GM12878 (cell line): ENCODE measurements around the gene PRLH. TPM values are rescaled to one million over a fixed set of nuclear protein-coding genes. Genes with fewer than 3 reads are reported as not detected.
A peak's percentile ranks its signal among the peaks of the same experiment; 100 is the strongest.

Experiments
- ATAC-seq: fragments of 200-7000 bp; cut with Tn5 transposase; 3 replicates; pipeline ENCODE4 v1.9.1; 2020; ENCODE audit warnings: mild to moderate bottlenecking, moderate library complexity
- BruUV-seq: library from RNA; stranded (reverse); fragments of 400-500 nt; replicated peaks from 2 replicates; lab custom pipeline; 2021; lab: Mats Ljungman, UMichigan
- CTCF ChIA-PET: fragments of 300-600 bp; sonication (Branson Sonifier 250); formaldehyde crosslinking; extraction: SDS; loops from one replicate; lab custom pipeline; 2021; ENCODE audit warnings: inconsistent platforms; lab: Yijun Ruan, JAX
- POLR2A ChIA-PET: fragments of 350-600 bp; formaldehyde crosslinking; extraction: SDS; loops from one replicate; lab custom pipeline; 2021; ENCODE audit warnings: inconsistent platforms; lab: Charles Lee
- RAD21 ChIA-PET: fragments of 300-600 bp; sonication (Branson Sonifier 250); formaldehyde crosslinking; loops from one replicate; lab custom pipeline; 2023; ENCODE audit warnings: antibody characterized with exemption; ENCODE audit not compliant: unreplicated experiment; lab: Charles Lee
- SMC1A ChIA-PET: fragments of 300-600 bp; sonication (Branson Sonifier 250); formaldehyde crosslinking; loops from one replicate; lab custom pipeline; 2023; ENCODE audit not compliant: unreplicated experiment, uncharacterized antibody; lab: Charles Lee
- DNase-seq: peaks from one replicate; pipeline ENCODE4 v3.0.0-alpha.2; 2011; ENCODE audit warnings: low read depth, low spot score
- FAIRE-seq: peaks from 3 replicates; lab custom pipeline; 2011; peaks lifted over from hg19 to GRCh38; lab: Jason Lieb, UNC
- H2AFZ ChIP-seq: 2 replicates; pipeline ENCODE4 v1.6.0; 2011; ENCODE audit warnings: low read depth, low read length, control low read depth; ENCODE audit not compliant: control insufficient read depth
- H3K27ac ChIP-seq: 2 replicates; pipeline ENCODE4 v1.5.1; 2011; ENCODE audit warnings: control low read depth; ENCODE audit not compliant: control insufficient read depth, insufficient read depth
- H3K27me3 ChIP-seq, 2 experiments: replicated peaks in 1 of 2; 2 replicates each; pipeline versions ENCODE4 v1.6.0 to v1.6.1; 2011; ENCODE audit warnings: low read length in 1 of 2; ENCODE audit not compliant: control insufficient read depth in 2 of 2, insufficient read depth in 2 of 2
- H3K36me3 ChIP-seq, 2 experiments: 2 replicates each; pipeline ENCODE4 v1.5.1; 2011; ENCODE audit warnings: low read length in 1 of 2; ENCODE audit not compliant: control insufficient read depth in 2 of 2, insufficient read depth in 2 of 2
- H3K4me1 ChIP-seq: 2 replicates; pipeline ENCODE4 v1.6.1; 2011; ENCODE audit warnings: mild to moderate bottlenecking, low read length, moderate library complexity, mixed read lengths; ENCODE audit not compliant: control insufficient read depth, insufficient read depth
- H3K4me2 ChIP-seq: 2 replicates; pipeline ENCODE4 v1.6.0; 2011; ENCODE audit warnings: control low read depth; ENCODE audit not compliant: control insufficient read depth, insufficient read depth
- H3K4me3 ChIP-seq: fragments of 200-600 bp; sonication (generic); 2 replicates; pipeline ENCODE4 v1.5.1; 2016
- H3K79me2 ChIP-seq: 2 replicates; pipeline ENCODE4 v1.6.0; 2011; ENCODE audit warnings: low read length; ENCODE audit not compliant: control insufficient read depth, insufficient read depth
- H3K9ac ChIP-seq: 2 replicates; pipeline ENCODE4 v1.8.0; 2011; ENCODE audit warnings: low read length, control low read depth, mixed read lengths; ENCODE audit not compliant: control insufficient read depth, insufficient read depth
- H3K9me3 ChIP-seq: replicated peaks from 3 replicates; pipeline ENCODE4 v1.5.1; 2011; ENCODE audit warnings: mild to moderate bottlenecking, low read length; ENCODE audit not compliant: control insufficient read depth, insufficient read depth
- H4K20me1 ChIP-seq: 2 replicates; pipeline ENCODE4 v1.6.0; 2011; ENCODE audit not compliant: control insufficient read depth, insufficient read depth
- ASH2L ChIP-seq: fragments of 300-600, 200-600 bp; sonication (generic); IDR thresholded peaks from 2 replicates; pipeline ENCODE4 v1.6.1; 2017; ENCODE audit warnings: low read depth, mild to moderate bottlenecking, borderline replicate concordance
- BHLHE40 ChIP-seq, 2 experiments: fragments of 450-650 bp in 1 of 2; IDR thresholded peaks; 2 replicates each; pipeline ENCODE4 v1.6.1; 2011 to 2017; ENCODE audit warnings: low read depth in 2 of 2, borderline replicate concordance in 1 of 2, improper control_type of control experiment in 1 of 2, low read length in 1 of 2, mild to moderate bottlenecking in 1 of 2
- CTCF ChIP-seq, 3 experiments: IDR thresholded peaks in 2 of 3; conservative IDR thresholded peaks in 1 of 3; 2 replicates each; pipeline ENCODE4 v1.5.1; 2011; ENCODE audit warnings: low read depth in 3 of 3, low read length in 3 of 3, mild to moderate bottlenecking in 3 of 3, control low read depth in 2 of 3, moderate library complexity in 2 of 3, inconsistent platforms in 1 of 3, mixed read lengths in 1 of 3; ENCODE audit not compliant: control insufficient read depth in 2 of 3, insufficient read depth in 1 of 3; ENCODE audit errors: extremely low read depth in 1 of 3
- E4F1 ChIP-seq: fragments of 450-650 bp; IDR thresholded peaks from 2 replicates; pipeline ENCODE4 v1.6.1; 2018; ENCODE audit warnings: borderline replicate concordance, mild to moderate bottlenecking; ENCODE audit not compliant: partially characterized antibody
- EP300 ChIP-seq, 2 experiments: fragments of 150-350 bp in 1 of 2; IDR thresholded peaks; 2 replicates each; pipeline ENCODE4 v1.6.1; 2011 to 2012; ENCODE audit warnings: low read depth in 2 of 2, low read length in 2 of 2, borderline replicate concordance in 1 of 2, improper control_type of control experiment in 1 of 2, inconsistent platforms in 1 of 2; ENCODE audit not compliant: control insufficient read depth in 1 of 2
- MXI1 ChIP-seq: fragments of 150-350 bp; IDR thresholded peaks from 2 replicates; pipeline ENCODE4 v1.6.1; 2011; ENCODE audit warnings: low read depth, mild to moderate bottlenecking, inconsistent platforms, low read length, improper control_type of control experiment
- RAD21 ChIP-seq: IDR thresholded peaks from 2 replicates; pipeline ENCODE4 v1.6.1; 2011; ENCODE audit warnings: mild to moderate bottlenecking, low read depth, low read length, moderate library complexity; ENCODE audit not compliant: insufficient read depth
- RUNX3 ChIP-seq: IDR thresholded peaks from 2 replicates; pipeline ENCODE4 v1.6.1; 2012; ENCODE audit warnings: low read length, inconsistent platforms
- SMC3 ChIP-seq: IDR thresholded peaks from 2 replicates; pipeline ENCODE4 v1.6.1; 2011; ENCODE audit warnings: low read length, improper control_type of control experiment, borderline replicate concordance
- SREBF2 ChIP-seq: IDR thresholded peaks from 2 replicates; pipeline ENCODE4 v1.6.1; 2012; ENCODE audit warnings: mild to moderate bottlenecking, low read length
- STAT3 ChIP-seq: IDR thresholded peaks from 2 replicates; pipeline ENCODE4 v1.6.1; 2011; ENCODE audit warnings: low read depth, low read length, improper control_type of control experiment
- TCF12 ChIP-seq: IDR thresholded peaks from 2 replicates; pipeline ENCODE4 v1.6.1; 2011; ENCODE audit warnings: low read depth, mild to moderate bottlenecking, low read length
- WGBS: methylation state at CpG from one replicate; pipeline ENCODE4 v1.1.6; 2016; ENCODE audit warnings: low lambda C conversion rate; ENCODE audit not compliant: insufficient replicate concordance, insufficient coverage; ENCODE audit errors: missing lambda C conversion rate; 5-methylcytosine and 5-hydroxymethylcytosine counted together
- in situ Hi-C: fragments of 300-500 bp; cut with MboI; formaldehyde crosslinking; loops from 9 replicates; pipeline ENCODE4 v1.14.3; 2018; ENCODE audit warnings: mixed read lengths
- intact Hi-C: fragments of 100-400 bp; cut with micrococcal nuclease; formaldehyde crosslinking; loops from one replicate; pipeline ENCODE4 v1.14.2; 2022; ENCODE audit not compliant: unreplicated experiment
- polyA plus RNA-seq, 11 experiments: library from polyadenylated mRNA; depleted of rRNA in 4 of 11; unstranded in 6 of 11; stranded (reverse) in 5 of 11; fragments of >200 nt; fragmentation: Nextera tagmentation in 4 of 11; fragmentation: Illumina TruSeq in 1 of 11; extraction: Ambion mirVana in 4 of 11; extraction: Trizol in 1 of 11; gene quantifications; 1 replicate in 1 of 11; 2 replicates in 10 of 11; pipeline versions ENCODE4 v1.2.1 to v1.2.3, GENCODE V29; 2011 to 2016; ENCODE audit warnings: inconsistent platforms in 2 of 11, missing spikeins in 2 of 11, low read depth in 1 of 11
- total RNA-seq, 4 experiments: library from RNA; depleted of rRNA in 3 of 4; stranded (reverse); fragments of >200 nt in 3 of 4; fragmentation: Illumina TruSeq in 1 of 4; extraction: Trizol in 1 of 4; gene quantifications; 2 replicates each; pipeline versions ENCODE4 v1.2.1 to v1.2.3, GENCODE V29; 2013 to 2021
- TF ChIP-seq, protein P1 (sequence below): fragments of 450-650 bp; IDR thresholded peaks from 2 replicates; pipeline ENCODE4 v1.6.1; 2017; ENCODE audit warnings: mild to moderate bottlenecking, moderate library complexity

The PRLH gene
- total and polyA plus RNA-seq, 10 of the 15 experiments (the other 5 are each of a cell fraction or from before 2014, with no cell fraction given) = not detected

GRCh38 chr2:237600205-237600846 is 34.0 kb downstream of the PRLH start:
- in situ Hi-C loops (no loop called here), intact Hi-C loops (no loop called here)
- Histone ChIP-seq H3K4me3 (no peak overlapping the region), H3K27ac (no peak overlapping the region), H2AFZ (peak overlapping the region; percentile 16; the same call in 1 of the 2 replicates), H3K9ac (no peak overlapping the region), H3K27me3 (no peaks in the 10 kb centered on the region; a peak in 1 of 4 replicates), H3K4me2 (no peak overlapping the region), H3K9me3 (no peaks in the 10 kb centered on the region), H3K79me2 (no peaks in the 10 kb centered on the region), H4K20me1 (no peaks in the 10 kb centered on the region), H3K36me3 (no peaks in the 10 kb centered on the region), H3K4me1 (peaks cover 8% of the 10 kb centered on the region)
- RAD21 ChIA-PET = interaction anchor here (1.1 to 1.6 kb wide), 7 partner anchors 9 to 91 kb away, joined by 3 to 6 read pairs (median 4); no protein-coding TSS in a partner anchor
- no peak for FAIRE-seq
- no peak for DNase-seq
- 53% methylated on average over 16 of the region's 16 CpGs for WGBS
- SMC1A ChIA-PET = interaction anchor here (0.5 to 2.1 kb wide), 9 partner anchors 8 to 97 kb away, joined by 3 to 7 read pairs (median 3); partner anchors contain the start of gene RAB17
- CTCF ChIA-PET = interaction anchor here (0.9 to 2.8 kb wide), 9 partner anchors 13 to 174 kb away, joined by 3 to 11 read pairs (median 3); no protein-coding TSS in a partner anchor
- POLR2A ChIA-PET = interaction anchor here (0.9 to 1.5 kb wide), 6 partner anchors 10 to 96 kb away, joined by 3 to 6 read pairs (median 4); no protein-coding TSS in a partner anchor
- ATAC-seq = peak; percentile 39
- no TSS peak for BruUV-seq
- TF ChIP-seq SREBF2 (no peak), ASH2L (no peak), SMC3 (no peak), BHLHE40 (IDR thresholded peaks at IDR 0.05; ENCODE audit: borderline replicate concordance in 1 of 2, low read depth in 2 of 2, low read length in 1 of 2) (peak in 1 of 2 experiments; percentile 25; a peak in 1 of 4 replicates), RAD21 (peak; percentile 30; the same call in 1 of the 2 replicates), EP300 (IDR thresholded peaks at IDR 0.05; ENCODE audit: borderline replicate concordance in 1 of 2, control insufficient read depth in 1 of 2, low read depth in 2 of 2, low read length in 2 of 2) (no peak), CTCF (IDR thresholded peaks at IDR 0.05 in 2 of 3, conservative IDR thresholded peaks at IDR 0.05 in 1 of 3; ENCODE audit: control insufficient read depth in 2 of 3, extremely low read depth in 1 of 3, insufficient read depth in 1 of 3, low read depth in 3 of 3, low read length in 3 of 3) (peak in 1 of 3 experiments; percentile 17; a peak in 1 of 6 replicates), MXI1 (no peak), E4F1 (no peak), TCF12 (no peak), RUNX3 (no peak), STAT3 (no peak)
- TF ChIP-seq, protein P1, sequence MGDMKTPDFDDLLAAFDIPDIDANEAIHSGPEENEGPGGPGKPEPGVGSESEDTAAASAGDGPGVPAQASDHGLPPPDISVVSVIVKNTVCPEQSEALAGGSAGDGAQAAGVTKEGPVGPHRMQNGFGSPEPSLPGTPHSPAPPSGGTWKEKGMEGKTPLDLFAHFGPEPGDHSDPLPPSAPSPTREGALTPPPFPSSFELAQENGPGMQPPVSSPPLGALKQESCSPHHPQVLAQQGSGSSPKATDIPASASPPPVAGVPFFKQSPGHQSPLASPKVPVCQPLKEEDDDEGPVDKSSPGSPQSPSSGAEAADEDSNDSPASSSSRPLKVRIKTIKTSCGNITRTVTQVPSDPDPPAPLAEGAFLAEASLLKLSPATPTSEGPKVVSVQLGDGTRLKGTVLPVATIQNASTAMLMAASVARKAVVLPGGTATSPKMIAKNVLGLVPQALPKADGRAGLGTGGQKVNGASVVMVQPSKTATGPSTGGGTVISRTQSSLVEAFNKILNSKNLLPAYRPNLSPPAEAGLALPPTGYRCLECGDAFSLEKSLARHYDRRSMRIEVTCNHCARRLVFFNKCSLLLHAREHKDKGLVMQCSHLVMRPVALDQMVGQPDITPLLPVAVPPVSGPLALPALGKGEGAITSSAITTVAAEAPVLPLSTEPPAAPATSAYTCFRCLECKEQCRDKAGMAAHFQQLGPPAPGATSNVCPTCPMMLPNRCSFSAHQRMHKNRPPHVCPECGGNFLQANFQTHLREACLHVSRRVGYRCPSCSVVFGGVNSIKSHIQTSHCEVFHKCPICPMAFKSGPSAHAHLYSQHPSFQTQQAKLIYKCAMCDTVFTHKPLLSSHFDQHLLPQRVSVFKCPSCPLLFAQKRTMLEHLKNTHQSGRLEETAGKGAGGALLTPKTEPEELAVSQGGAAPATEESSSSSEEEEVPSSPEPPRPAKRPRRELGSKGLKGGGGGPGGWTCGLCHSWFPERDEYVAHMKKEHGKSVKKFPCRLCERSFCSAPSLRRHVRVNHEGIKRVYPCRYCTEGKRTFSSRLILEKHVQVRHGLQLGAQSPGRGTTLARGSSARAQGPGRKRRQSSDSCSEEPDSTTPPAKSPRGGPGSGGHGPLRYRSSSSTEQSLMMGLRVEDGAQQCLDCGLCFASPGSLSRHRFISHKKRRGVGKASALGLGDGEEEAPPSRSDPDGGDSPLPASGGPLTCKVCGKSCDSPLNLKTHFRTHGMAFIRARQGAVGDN = peak; percentile 60
